Hematopoietic multipotent progenitor cell treated with erythropoietin and hydrocortisone succinate and interleukin-3 and kit ligand, for 6 days (in vitro differentiated cells): ENCODE results near the gene REEP6.
"Not testable (repeated sequence)": the region's sequence is repeated elsewhere in the genome, so short reads cannot be mapped to it uniquely, and the experiment has no call there.

ENCODE experiments used
- DNase-seq: peaks from one replicate; pipeline ENCODE4 v3.0.0-alpha.2; 2015

REEP6 gene

GRCh38 chr19:1473085-1473851 is 17.7 kb upstream of the REEP6 start:
- no peak for DNase-seq

- no peak for DNase-seq
Measured at GRCh38 chr19:1474011-1474764, 16.8 kb upstream of the REEP6 start.

GRCh38 chr19:1474765-1475351 is 16.1 kb upstream of the REEP6 start:
- no peak for DNase-seq

- DNase-seq: no peak
Measured at GRCh38 chr19:1475751-1476437, 15.1 kb upstream of the REEP6 start.

GRCh38 chr19:1477056-1477455 is 13.9 kb upstream of the REEP6 start:
- not testable (repeated sequence) for DNase-seq

DNA sequence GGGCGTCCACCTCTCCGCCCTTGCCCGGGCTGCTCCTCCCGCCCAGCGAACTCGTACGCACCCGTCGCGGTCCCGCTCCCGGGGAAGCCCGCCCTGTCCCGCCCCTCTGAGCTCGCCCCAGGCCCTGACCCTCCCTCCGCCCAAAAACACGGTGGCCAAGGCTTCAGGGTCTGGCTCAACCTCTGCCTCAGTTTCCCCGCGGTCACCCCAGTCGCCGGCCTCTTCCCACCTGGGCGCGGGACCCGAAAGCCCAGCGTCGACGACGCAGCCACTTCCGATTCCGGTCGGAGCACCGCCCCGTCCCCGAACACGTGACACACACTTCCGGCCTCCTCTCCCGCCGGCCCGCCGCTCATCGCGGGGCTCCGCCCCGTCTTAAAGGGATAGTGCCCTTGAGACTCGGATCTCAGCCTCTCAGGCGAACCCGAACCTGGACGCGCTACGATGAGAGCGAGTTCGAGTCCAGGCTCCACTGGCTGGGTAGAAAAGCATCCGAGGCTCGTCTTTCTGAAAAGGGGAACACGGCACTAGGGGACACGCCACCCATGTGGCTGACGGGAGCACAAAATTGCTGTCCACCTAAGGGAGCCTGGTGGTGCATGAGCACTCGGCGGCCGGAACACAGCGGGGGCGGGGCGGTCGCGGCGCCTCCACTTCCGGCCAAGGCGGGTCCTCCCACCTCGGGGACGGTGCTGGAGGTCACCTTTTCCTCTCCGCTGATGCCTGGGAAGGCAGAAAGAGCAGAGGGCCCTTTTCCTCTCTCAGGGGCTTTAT is 11.9 kb upstream of the REEP6 start, which contains the start of gene C19orf25:
C19orf25 (minus strand) TSS at position 282 of the 774 bp plus-strand sequence. CDS start 312 bp downstream, outside the sequence.
- peak; percentile 97 for DNase-seq

DNA sequence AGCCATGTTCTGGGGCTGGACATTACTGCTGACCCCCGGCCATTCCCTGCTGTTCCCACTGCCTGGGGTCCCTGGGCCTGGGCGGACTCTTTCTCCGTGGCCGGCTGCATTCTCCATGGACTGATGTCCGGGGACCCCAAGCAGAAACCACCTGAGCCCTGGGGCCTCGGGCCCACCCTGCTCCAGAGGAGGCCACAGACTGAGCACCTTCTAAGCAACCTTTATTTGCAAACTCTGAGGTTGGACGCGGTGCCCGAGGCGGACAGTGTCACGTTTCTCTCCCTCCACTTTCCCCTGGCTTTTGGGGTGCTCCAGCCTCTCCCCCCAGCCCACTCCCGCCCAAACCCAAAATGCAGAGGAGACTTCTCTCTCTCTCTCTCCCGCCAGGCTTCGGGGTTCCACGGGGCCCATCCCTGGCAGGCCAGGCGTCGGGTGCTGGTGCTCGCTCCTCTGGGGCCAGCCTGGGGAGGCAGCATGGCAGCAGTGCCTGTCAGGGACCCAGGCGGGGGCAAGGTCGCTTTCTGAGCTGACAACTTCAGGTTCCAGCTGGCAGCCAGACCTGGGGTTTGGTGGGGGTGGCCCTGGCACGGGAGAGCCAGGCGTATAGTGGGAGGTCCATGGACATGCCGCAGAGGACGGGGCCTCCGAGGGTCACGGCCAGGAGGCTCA is 9.6 kb upstream of the REEP6 start:
- DNase-seq: no peak

- DNase-seq: no peak
Measured at GRCh38 chr19:1481893-1482360, 9.1 kb upstream of the REEP6 start.

DNA sequence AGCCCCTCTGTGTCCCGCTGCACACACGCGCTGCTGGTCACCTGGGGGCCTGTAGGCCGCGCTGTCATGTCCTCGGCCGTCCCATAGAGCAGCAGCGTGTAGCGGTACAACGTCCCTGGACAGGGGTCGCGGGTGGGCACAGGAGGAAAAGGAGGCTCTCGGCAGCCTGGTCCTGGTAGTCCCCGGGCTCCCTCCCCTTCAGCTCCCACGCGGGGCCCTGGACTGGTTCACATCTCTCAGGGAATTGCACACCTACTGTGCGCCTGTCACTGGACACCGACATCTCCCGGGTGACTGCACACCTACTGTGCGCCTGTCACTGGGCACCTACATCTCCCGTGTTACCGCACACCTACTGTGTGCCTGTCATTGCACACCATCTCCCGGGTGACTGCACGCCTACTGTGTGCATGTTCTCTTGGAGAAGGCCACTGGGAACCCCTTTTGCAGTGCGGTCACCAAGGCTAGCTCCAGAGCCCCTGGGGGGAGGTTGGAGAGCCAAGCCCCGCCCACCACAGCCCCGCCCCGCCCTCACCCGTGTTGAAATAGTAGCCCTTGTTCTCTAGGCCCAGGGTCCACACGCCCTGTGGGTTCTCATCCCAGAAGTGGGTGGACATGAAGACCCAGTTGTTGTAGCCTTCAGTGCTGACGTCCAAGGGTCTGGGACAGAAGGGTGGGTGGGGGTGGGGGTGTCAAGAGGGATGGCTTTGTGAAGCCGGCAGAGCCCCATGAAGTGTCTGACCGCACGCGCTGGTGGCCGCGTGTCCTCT is 8.4 kb upstream of the REEP6 start:
- DNase-seq: no peak

DNA sequence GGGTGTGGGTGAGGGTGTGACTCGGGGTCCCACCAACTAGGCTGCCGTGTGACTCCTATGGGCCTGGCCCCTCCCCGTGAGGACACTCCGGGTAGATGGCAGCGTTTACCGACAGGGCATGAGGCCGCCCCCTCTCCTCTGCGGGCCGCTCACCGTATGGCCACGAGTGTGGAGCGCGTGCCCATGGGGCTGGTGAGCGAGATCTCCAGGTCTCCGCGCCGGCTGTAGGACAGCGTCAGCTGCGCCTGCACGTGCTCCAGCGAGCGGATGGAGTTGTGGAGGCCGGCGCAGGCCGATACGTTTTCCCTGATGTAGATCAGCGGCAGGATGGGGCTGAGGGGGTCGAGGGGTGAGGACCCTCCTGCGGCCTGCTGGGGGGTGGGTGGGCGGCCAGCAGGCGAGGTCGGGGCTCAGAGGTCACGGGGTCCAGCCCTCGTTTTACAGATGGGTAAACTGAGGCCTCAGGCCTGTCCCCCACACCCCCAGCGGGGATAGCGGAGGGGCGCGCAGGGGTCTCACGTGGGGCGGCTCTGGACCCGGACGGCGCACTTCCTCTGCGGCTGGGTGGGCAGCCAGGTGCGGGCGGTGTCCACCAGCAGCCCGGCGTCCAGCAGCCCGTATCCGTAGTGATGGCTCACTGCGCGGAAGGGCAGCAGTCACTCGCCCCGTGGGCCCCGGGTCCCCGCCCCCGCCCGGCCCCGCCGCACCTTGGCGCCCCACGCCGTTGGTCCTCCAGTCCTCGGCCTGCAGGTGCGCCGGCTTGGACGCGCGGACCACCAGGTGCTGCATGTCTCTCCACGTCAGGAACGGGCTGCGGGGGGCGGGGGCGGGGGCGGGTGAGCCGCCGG is 7.6 kb upstream of the REEP6 start:
- DNase-seq: no peak

- DNase-seq: no peak
Measured at GRCh38 chr19:1483979-1484428, 7.0 kb upstream of the REEP6 start.

- DNase-seq: no peak
Measured at GRCh38 chr19:1486720-1487575, 4.0 kb upstream of the REEP6 start.

DNA sequence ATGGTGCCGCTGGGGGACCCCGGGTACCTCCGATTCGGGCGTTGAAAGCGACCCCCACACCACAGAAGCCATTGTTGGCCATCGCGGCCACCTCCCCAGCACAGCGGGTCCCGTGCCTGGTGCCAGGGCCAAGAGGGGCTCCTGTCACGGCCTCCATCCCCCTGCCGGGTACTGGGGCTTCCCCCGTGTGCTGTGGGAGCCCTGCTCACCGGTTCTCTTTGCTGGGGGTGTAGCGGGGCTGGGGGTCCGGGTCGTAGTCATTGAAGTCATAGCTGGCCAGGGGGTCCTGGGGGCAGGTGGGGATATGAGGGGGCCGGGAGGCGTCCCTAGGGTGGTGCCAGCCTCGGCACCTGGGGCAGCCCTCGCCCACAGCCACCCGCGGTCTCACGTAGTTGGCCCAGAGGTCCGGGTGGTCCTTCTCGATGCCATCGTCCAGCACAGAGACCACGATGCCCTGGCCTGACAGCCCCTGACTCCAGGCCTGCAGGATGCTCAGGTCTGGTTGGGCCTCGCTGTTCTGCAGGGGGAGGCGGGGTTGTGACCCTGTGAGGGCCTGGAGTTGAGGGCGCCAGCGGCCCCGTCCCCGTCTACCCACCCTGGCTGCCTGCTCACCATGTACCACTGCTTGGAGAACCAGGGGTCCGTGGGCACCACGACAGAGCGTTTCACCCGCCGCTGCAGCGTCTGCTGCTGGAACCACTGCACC is 3.3 kb upstream of the REEP6 start:
- DNase-seq: no peak

- no peak for DNase-seq
Measured at GRCh38 chr19:1488282-1488601, 2.7 kb upstream of the REEP6 start.

- DNase-seq: peak; percentile 51
Measured at GRCh38 chr19:1489463-1490310, 1.3 kb upstream of the REEP6 start.

GRCh38 chr19:1490311-1491113 is 469 bp upstream of the REEP6 start, which contains the start of gene PCSK4:
Gene PCSK4, minus strand, starts transcription at chr19:1490350. Its CDS starts 4 bp downstream, at chr19:1490346.
- DNase-seq: peak; percentile 99
